ENCODE data around the gene PCDHGA12.

DNA sequence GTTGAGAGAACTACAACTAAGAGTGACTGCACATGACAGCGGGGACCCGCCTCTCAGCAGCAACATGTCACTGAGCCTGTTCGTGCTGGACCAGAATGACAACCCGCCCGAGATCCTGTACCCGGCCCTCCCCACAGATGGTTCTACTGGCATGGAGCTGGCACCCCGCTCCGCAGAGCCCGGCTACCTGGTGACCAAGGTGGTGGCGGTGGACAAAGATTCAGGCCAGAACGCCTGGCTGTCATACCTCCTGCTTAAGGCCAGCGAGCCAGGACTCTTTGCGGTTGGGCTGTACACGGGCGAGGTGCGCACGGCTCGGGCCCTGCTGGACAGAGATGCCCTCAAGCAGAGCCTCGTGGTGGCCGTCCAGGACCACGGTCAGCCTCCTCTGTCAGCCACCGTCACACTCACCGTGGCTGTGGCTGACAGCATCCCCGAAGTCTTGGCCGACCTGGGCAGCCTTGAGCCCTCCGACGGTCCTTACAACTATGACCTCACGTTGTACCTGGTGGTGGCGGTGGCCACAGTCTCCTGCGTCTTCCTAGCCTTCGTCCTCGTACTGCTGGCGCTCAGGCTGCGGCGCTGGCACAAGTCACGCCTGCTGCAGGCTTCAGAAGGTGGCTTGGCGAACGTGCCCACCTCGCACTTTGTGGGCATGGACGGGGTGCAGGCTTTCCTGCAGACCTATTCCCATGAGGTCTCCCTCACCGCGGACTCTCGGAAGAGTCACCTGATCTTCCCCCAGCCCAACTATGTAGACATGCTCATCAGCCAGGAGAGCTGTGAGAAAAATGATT is 45.6 kb upstream of the PCDHGA12 start:
- no peak for TF ChIP-seq POLR2A (IDR thresholded peaks at IDR 0.05)
- TF ChIP-seq, protein P1, sequence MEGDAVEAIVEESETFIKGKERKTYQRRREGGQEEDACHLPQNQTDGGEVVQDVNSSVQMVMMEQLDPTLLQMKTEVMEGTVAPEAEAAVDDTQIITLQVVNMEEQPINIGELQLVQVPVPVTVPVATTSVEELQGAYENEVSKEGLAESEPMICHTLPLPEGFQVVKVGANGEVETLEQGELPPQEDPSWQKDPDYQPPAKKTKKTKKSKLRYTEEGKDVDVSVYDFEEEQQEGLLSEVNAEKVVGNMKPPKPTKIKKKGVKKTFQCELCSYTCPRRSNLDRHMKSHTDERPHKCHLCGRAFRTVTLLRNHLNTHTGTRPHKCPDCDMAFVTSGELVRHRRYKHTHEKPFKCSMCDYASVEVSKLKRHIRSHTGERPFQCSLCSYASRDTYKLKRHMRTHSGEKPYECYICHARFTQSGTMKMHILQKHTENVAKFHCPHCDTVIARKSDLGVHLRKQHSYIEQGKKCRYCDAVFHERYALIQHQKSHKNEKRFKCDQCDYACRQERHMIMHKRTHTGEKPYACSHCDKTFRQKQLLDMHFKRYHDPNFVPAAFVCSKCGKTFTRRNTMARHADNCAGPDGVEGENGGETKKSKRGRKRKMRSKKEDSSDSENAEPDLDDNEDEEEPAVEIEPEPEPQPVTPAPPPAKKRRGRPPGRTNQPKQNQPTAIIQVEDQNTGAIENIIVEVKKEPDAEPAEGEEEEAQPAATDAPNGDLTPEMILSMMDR (IDR thresholded peaks at IDR 0.05), result no peak
